Activated CD8-positive, alpha-beta T cell treated with anti-CD3 and anti-CD28 coated beads for 36 hours (primary cell): Measurements from ENCODE around the gene SEC14L6. TPM values are rescaled to one million over a fixed set of nuclear protein-coding genes. Genes with fewer than 3 reads are reported as not detected.

Source experiments
- ATAC-seq: fragments of 200-7000 bp; cut with Tn5 transposase; one replicate; pipeline ENCODE4 v1.10.0; 2021; ENCODE audit warnings: mild to moderate bottlenecking, moderate library complexity
- CTCF ChIA-PET: fragments of 350-600 bp; sonication (Branson Sonifier 250); formaldehyde crosslinking; loops from one replicate; lab custom pipeline; 2021; ENCODE audit warnings: antibody characterized with exemption; lab: Charles Lee
- POLR2A ChIA-PET: fragments of 350-600 bp; sonication (Branson Sonifier 250); formaldehyde crosslinking; loops from one replicate; lab custom pipeline; 2021; ENCODE audit warnings: antibody characterized with exemption; lab: Charles Lee
- DNase-seq: peaks from one replicate; pipeline ENCODE4 v3.0.0-alpha.2; 2020
- H3K27ac Mint-ChIP-seq: one replicate; pipeline ENCODE4 v1.8.0; 2021; ENCODE audit warnings: mild to moderate bottlenecking, mixed read lengths
- H3K27me3 Mint-ChIP-seq: one replicate; pipeline ENCODE4 v1.8.0; 2021; ENCODE audit warnings: mixed read lengths
- H3K36me3 Mint-ChIP-seq: one replicate; pipeline ENCODE4 v1.8.0; 2021; ENCODE audit warnings: low read depth, mixed read lengths
- H3K4me1 Mint-ChIP-seq: one replicate; pipeline ENCODE4 v1.8.0; 2021; ENCODE audit warnings: low read depth, mixed read lengths
- H3K4me3 Mint-ChIP-seq: one replicate; pipeline ENCODE4 v1.8.0; 2021; ENCODE audit warnings: mild to moderate bottlenecking, moderate library complexity, mixed read lengths
- H3K9me3 Mint-ChIP-seq: one replicate; pipeline ENCODE4 v1.8.0; 2021; ENCODE audit warnings: mixed read lengths
- intact Hi-C: fragments of 100-400 bp; cut with micrococcal nuclease; formaldehyde crosslinking; loops from one replicate; pipeline ENCODE4 v1.10.0; 2022
- total RNA-seq, 2 experiments: library from RNA; stranded (reverse); gene quantifications; one replicate each; pipeline ENCODE4 v1.2.3, GENCODE V29; 2021
- TF ChIP-seq, protein P1 (sequence below): fragments of 200-600 bp; IDR thresholded peaks from one replicate; pipeline ENCODE4 v1.8.0; 2022; ENCODE audit warnings: antibody characterized with exemption, mild to moderate bottlenecking

SEC14L6 gene
- total RNA-seq, 2 experiments from 2014 or later = not detected

DNA sequence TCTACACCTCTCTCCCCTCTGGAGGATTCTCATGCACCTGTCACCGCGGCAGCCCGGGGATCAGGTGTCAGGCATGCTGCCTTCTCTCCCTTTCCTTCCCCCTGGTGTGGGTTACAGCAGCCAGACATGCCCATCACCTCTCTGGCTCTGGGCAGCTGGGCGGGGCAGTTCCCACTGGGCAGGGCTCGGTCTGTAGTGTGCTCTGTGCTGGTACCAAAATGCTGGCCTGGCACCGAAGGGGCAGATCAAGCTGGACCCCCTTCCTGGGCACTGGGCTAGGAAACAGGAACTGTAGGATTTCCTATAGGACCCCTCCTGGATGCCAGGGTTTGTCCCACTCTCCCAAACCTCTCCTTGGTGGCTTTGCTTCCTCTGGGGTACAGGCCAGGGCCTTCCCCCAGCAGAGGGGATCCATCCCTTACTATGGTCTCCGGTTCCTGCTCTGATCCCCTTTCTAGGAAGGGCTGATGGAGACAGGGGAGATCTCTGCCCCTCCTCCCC, 27.1 kb upstream of the SEC14L6 start:
- no peak overlapping the region for H3K4me3 Mint-ChIP-seq
- no peaks in the 10 kb centered on the region for H3K9me3 Mint-ChIP-seq
- ATAC-seq = no peak
- TF ChIP-seq, protein P1, sequence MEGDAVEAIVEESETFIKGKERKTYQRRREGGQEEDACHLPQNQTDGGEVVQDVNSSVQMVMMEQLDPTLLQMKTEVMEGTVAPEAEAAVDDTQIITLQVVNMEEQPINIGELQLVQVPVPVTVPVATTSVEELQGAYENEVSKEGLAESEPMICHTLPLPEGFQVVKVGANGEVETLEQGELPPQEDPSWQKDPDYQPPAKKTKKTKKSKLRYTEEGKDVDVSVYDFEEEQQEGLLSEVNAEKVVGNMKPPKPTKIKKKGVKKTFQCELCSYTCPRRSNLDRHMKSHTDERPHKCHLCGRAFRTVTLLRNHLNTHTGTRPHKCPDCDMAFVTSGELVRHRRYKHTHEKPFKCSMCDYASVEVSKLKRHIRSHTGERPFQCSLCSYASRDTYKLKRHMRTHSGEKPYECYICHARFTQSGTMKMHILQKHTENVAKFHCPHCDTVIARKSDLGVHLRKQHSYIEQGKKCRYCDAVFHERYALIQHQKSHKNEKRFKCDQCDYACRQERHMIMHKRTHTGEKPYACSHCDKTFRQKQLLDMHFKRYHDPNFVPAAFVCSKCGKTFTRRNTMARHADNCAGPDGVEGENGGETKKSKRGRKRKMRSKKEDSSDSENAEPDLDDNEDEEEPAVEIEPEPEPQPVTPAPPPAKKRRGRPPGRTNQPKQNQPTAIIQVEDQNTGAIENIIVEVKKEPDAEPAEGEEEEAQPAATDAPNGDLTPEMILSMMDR = no peak
- peaks cover 6% of the 10 kb centered on the region for H3K4me1 Mint-ChIP-seq
- no peak overlapping the region for H3K27ac Mint-ChIP-seq
- ChIA-PET POLR2A (interaction anchor here (0.6 kb wide), 1 partner anchor 16 kb away, joined by 3 read pairs; no protein-coding TSS in a partner anchor), CTCF (no interaction called here)
- no peak for DNase-seq
- intact Hi-C loops = no loop called here
- H3K27me3 Mint-ChIP-seq = no peaks in the 10 kb centered on the region
- peaks cover 23% of the 10 kb centered on the region for H3K36me3 Mint-ChIP-seq

- DNase-seq (no peak), ATAC-seq (no peak)
- H3K4me1 Mint-ChIP-seq = peaks cover 6% of the 10 kb centered on the region
- POLR2A ChIA-PET = no interaction called here
- no peaks in the 10 kb centered on the region for H3K9me3 Mint-ChIP-seq
- CTCF ChIA-PET = no interaction called here
- H3K36me3 Mint-ChIP-seq = peaks cover 22% of the 10 kb centered on the region
- H3K27me3 Mint-ChIP-seq = no peaks in the 10 kb centered on the region
- TF ChIP-seq, protein P1 = no peak
- no peak overlapping the region for H3K4me3 Mint-ChIP-seq
- intact Hi-C loops = no loop called here
- no peak overlapping the region for H3K27ac Mint-ChIP-seq
Measured at GRCh38 chr22:30572840-30573593, 26.5 kb upstream of the SEC14L6 start.

DNA sequence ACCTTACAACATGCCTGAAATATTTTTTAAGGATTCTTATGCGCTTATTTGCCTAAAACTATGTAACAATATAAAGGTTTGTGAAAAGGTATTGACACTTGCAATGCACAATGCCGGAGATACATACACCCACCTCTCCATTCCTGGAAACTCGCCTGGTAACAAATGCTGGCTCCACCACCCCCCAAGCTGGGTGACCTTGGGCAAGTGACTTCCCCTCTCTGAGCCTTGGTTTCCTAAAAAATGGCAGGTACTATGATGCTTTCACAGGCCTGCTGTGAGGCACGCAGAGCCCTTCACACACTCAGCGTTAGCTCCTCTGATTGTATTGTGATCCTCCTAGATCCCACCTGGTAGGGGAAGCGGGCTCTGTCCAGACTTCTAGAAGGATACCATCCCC, 25.7 kb upstream of the SEC14L6 start:
- no peak overlapping the region for H3K27ac Mint-ChIP-seq
- H3K27me3 Mint-ChIP-seq = no peaks in the 10 kb centered on the region
- intact Hi-C loops = no loop called here
- H3K9me3 Mint-ChIP-seq = no peaks in the 10 kb centered on the region
- TF ChIP-seq, protein P1 = no peak
- no peak overlapping the region for H3K4me3 Mint-ChIP-seq
- ChIA-PET POLR2A (interaction anchor here (1.0 kb wide), 1 partner anchor 16 kb away, joined by 3 read pairs; no protein-coding TSS in a partner anchor), CTCF (no interaction called here)
- H3K4me1 Mint-ChIP-seq = peaks cover 6% of the 10 kb centered on the region
- DNase-seq (no peak), ATAC-seq (no peak)
- H3K36me3 Mint-ChIP-seq = peaks cover 16% of the 10 kb centered on the region

DNA sequence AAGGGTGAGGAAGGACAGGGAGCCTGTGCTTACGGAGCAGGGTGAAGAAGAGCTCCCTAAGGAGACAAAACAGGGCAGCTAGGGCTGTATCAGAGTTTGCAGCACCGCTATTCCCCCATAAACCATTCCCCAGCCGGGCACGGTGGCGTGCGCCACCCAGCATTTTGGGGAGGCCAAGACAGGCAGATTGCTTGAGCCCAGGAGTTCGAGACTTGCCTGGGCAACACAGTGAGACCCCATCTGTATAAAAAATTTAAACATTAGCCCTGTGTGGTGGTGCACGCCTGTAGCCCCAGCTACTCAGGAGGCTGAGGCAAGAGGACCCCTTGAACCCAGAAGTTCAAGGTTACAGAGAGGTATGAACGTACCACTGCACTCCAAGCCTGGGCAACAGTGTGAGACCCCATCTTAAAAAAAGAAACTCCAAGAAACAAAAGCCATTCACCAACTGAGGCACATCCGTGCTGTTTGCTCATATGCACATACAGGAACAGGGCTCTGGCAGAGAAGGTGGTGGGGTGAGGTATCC, 23.2 kb upstream of the SEC14L6 start:
- H3K9me3 Mint-ChIP-seq = no peaks in the 10 kb centered on the region
- no peaks in the 10 kb centered on the region for H3K36me3 Mint-ChIP-seq
- intact Hi-C loops = no loop called here
- no peaks in the 10 kb centered on the region for H3K27me3 Mint-ChIP-seq
- no peak overlapping the region for H3K27ac Mint-ChIP-seq
- H3K4me1 Mint-ChIP-seq = no peaks in the 10 kb centered on the region
- DNase-seq (no peak), ATAC-seq (no peak)
- TF ChIP-seq, protein P1 = no peak
- ChIA-PET CTCF (no interaction called here), POLR2A (no interaction called here)
- H3K4me3 Mint-ChIP-seq = no peak overlapping the region
